Activated naive CD8-positive, alpha-beta T cell treated with anti-CD3 and anti-CD28 coated beads, Interleukin-2, amount 50 U/mL, for 24 hours (primary cell): Measurements from ENCODE around the gene MDK.

Experiments used
- ATAC-seq: fragments of 150-1000 bp; cut with Tn5 transposase; one replicate; pipeline ENCODE4 v1.10.0; 2021
- DNase-seq: peaks from one replicate; pipeline ENCODE4 v3.0.0; 2021
- H3K27ac Mint-ChIP-seq: one replicate; pipeline ENCODE4 v1.8.0; 2021; ENCODE audit warnings: mild to moderate bottlenecking, mixed read lengths
- H3K27me3 Mint-ChIP-seq: one replicate; pipeline ENCODE4 v1.8.0; 2021; ENCODE audit warnings: mixed read lengths
- H3K36me3 Mint-ChIP-seq: one replicate; pipeline ENCODE4 v1.8.0; 2021; ENCODE audit warnings: low read depth, mixed read lengths
- H3K4me1 Mint-ChIP-seq: one replicate; pipeline ENCODE4 v1.8.0; 2021; ENCODE audit warnings: mixed read lengths
- H3K4me3 Mint-ChIP-seq: one replicate; pipeline ENCODE4 v1.8.0; 2021; ENCODE audit warnings: mild to moderate bottlenecking, moderate library complexity, mixed read lengths
- H3K9me3 Mint-ChIP-seq: one replicate; pipeline ENCODE4 v1.8.0; 2021; ENCODE audit warnings: mixed read lengths

Gene MDK

DNA sequence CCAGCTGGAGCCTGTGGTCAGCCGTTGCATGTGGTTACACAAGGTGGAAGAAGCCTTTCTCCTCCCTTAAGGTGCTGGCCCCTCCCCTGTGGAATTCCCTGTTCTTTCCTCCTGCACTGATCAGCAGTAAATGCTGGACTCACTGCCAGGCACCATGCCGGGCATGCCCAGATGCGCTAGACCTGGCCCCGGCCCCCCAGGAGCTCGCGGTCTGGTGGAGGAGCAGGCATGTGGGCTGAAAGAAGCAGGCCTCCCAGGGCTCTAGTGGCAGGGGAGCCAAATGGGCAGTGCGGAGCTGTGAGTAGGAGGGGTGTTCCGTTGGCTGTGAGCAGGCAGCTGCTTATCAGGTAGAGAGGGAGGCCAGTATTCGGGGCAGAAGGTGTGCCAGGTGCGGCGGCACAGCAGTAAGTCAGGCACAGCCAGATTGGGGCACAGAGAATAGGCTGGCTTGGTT lies 24.0 kb upstream of the MDK start:
- no peak for ATAC-seq
- no peak for DNase-seq
- Mint-ChIP-seq H3K27me3 (no peaks in the 10 kb centered on the region), H3K36me3 (no peaks in the 10 kb centered on the region), H3K27ac (peak overlapping the region; percentile 46), H3K4me3 (no peak overlapping the region), H3K4me1 (peaks cover 74% of the 10 kb centered on the region), H3K9me3 (no peaks in the 10 kb centered on the region)

DNA sequence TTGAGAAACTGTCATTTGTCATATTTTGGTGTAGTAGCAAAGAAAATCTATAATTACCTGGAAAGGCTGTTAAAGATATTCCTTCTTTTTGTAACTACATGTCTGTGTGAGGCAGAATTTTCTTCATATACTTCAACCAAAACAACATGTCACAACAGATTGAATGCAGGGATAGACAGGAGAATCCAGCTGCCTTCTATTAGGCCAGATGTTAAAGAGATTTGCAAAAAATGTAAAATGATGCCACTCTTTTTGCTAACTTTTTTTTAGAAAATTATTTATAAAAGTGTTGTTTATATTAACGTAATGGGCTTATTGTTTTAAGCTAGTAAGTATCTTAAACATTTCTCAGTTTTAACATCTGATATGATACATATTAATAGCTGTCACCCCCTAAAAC lies 21.5 kb upstream of the MDK start:
- peaks cover 65% of the 10 kb centered on the region for H3K4me1 Mint-ChIP-seq
- H3K9me3 Mint-ChIP-seq, result no peaks in the 10 kb centered on the region
- H3K4me3 Mint-ChIP-seq, result no peak overlapping the region
- H3K27me3 Mint-ChIP-seq, result no peaks in the 10 kb centered on the region
- ATAC-seq (no peak), DNase-seq (no peak)
- H3K36me3 Mint-ChIP-seq, result no peaks in the 10 kb centered on the region
- no peak overlapping the region for H3K27ac Mint-ChIP-seq

DNA sequence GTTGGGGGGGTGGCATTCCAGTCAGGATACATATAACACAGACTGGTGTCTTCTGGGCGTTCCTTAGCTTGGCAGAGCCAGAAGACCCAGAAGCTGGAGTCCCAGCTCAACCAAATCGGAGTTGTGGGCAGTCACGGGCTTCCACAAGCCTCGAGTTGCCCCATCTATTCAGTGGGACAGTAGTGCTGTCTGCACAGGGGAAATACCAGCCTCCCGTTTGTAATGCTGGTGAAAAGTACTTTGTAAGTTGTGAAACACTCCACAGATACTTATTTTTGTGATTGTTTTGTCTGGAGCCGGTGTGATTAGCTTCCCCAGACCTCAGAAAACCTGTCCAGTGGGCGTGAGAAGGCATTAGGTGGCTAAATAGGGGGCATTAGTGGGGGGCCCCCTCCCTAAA lies 20.6 kb upstream of the MDK start:
- Mint-ChIP-seq H3K4me3 (peak overlapping the region; percentile 59), H3K4me1 (peaks cover 65% of the 10 kb centered on the region), H3K9me3 (no peaks in the 10 kb centered on the region), H3K36me3 (no peaks in the 10 kb centered on the region), H3K27me3 (no peaks in the 10 kb centered on the region), H3K27ac (peak overlapping the region; percentile 88)
- DNase-seq, result no peak
- no peak for ATAC-seq

DNA sequence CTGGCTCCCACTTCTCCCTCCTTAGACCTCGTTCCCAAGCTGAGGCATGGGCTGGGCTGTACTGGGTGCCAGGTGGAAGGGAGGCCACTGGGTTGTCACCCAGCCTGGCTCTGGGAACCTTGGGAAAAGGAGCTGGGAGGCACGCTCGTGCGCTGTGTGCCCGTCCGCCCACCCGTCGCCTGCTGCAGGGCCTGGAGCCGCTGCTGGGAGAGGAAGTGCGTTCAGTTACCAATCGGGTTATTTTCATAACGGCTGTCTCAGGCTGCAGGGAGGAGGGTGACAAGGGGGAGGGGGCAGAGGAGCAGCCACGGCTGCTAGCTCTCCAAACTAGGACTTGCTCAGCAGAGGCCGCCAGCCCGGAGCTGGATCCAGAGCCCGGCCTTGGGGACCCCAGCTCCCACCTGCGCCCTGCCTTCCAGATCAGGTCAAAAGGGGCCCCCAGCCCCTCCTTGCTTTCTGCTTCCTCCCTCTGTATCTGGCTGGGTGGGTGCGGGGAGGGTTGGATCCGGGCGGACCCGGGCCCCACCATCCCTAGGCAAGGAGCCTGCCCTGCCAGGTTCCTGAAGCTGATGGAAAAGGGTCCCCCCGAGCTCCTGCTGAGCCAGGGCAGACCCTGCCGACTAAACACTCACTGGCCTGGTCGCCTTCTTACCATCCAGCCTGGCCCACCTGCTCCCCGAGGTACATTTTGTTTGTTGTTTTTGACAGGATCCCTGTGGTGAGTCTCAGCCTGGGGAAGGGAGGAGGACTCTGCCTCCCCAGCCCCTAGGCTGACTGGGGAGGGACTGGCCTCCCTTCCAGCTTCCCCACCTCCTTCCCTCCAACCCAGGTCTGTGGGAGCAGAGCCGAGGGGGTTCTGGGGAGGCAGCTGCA lies 19.9 kb upstream of the MDK start:
- Mint-ChIP-seq H3K4me3 (peak overlapping the region; percentile 59), H3K27ac (peak overlapping the region; percentile 88), H3K9me3 (no peaks in the 10 kb centered on the region), H3K36me3 (no peaks in the 10 kb centered on the region), H3K4me1 (peaks cover 61% of the 10 kb centered on the region), H3K27me3 (no peaks in the 10 kb centered on the region)
- DNase-seq (peak; percentile 70), ATAC-seq (peak; percentile 82)

DNA sequence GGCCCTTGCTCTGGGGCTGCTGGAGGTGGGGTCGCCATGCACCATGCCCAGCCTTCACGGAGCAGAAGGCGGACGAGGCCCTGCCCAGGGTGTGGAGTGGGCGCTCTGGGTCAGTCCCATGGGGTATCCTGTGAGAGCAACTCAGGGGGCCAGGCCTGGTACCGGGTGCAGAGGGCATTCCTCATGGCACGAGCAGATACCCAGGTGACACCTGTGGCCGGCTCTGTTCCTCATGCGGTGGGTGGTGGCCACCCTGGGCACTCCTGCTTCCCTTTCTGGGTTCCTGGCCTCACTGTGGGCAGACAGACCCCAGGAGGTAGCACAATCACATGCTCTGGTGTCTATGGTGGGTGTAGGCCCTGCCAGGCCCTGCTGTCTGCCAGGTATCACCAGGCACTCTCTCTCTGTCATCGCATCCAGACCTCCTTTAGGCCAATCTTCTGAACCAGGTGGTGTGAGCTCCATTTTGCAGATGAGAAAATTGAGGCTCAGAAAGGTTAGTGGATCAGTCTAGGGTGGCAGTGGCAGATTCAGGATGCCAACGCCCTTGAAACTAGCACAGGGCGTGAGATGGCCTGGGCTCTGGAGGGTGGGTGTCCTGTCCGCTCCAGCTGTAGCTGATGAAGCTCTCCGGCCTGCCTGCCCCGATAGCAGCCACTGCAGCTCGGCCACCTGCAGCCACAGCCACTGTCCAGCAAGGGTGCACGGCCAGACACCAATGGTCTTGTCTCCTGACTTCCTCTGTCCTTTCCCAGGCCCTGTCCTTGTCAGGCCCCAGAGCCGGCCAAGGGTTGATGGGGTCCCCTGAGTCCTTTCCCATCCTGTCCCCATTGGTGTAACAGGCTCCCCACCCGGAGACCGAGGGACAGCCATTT lies 19.1 kb upstream of the MDK start:
- Mint-ChIP-seq H3K36me3 (no peaks in the 10 kb centered on the region), H3K27ac (peak overlapping the region; percentile 76), H3K27me3 (no peaks in the 10 kb centered on the region), H3K9me3 (no peaks in the 10 kb centered on the region), H3K4me1 (peaks cover 59% of the 10 kb centered on the region), H3K4me3 (peak overlapping the region; percentile 34)
- no peak for ATAC-seq
- DNase-seq, result no peak

DNA sequence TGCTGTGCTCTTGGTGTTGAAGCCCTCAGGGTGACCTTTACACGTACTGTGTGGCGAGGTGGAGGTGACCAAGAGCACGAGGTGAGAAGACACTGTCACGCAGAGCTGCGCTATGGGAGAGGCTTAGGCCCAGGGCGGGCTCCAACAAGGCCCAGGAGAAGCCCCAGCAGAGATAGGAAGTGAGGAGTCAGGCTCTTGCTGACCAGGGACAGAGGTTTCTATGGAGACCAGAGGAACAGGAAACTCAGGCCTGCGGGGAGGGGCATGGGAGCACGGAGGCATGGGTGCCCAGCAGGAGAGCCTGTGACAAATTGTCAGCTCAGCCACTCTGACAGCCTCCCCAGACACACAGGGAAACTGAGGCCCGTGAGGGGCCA lies 18.4 kb upstream of the MDK start:
- DNase-seq (no peak), ATAC-seq (no peak)
- Mint-ChIP-seq H3K27ac (peak overlapping the region; percentile 76), H3K9me3 (no peaks in the 10 kb centered on the region), H3K4me3 (no peak overlapping the region), H3K27me3 (no peaks in the 10 kb centered on the region), H3K36me3 (no peaks in the 10 kb centered on the region), H3K4me1 (peaks cover 54% of the 10 kb centered on the region)

DNA sequence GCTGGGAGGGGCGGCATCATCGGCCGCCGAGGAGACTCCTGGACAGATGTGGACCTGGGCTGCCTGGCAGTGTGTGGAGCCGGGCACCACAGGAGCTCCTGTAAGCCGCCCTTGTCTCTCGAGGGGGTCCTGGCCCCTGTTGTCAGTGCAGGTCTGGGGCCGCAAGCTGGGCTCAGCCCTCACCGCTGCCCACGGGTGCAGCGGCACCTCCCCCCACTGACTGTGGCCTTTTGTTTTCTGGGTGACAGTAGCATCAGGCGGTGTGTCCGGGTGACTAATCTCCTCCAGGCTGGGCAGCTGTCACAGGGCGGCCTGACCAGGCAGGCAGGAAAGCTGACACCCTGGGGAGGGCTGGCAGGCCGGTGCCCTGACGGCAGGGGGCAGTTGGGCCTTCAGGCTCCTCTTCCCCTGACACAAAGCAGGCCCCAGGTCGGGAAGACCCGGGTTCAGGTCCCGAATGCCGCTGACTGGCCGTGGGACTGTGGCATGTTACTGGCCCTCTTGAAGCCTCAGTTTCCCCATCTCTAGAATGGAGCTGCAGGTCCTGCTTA lies 17.9 kb upstream of the MDK start:
- H3K27ac Mint-ChIP-seq, result no peak overlapping the region
- no peaks in the 10 kb centered on the region for H3K9me3 Mint-ChIP-seq
- H3K4me1 Mint-ChIP-seq, result peaks cover 51% of the 10 kb centered on the region
- ATAC-seq (no peak), DNase-seq (no peak)
- no peaks in the 10 kb centered on the region for H3K36me3 Mint-ChIP-seq
- H3K4me3 Mint-ChIP-seq, result no peak overlapping the region
- no peaks in the 10 kb centered on the region for H3K27me3 Mint-ChIP-seq

DNA sequence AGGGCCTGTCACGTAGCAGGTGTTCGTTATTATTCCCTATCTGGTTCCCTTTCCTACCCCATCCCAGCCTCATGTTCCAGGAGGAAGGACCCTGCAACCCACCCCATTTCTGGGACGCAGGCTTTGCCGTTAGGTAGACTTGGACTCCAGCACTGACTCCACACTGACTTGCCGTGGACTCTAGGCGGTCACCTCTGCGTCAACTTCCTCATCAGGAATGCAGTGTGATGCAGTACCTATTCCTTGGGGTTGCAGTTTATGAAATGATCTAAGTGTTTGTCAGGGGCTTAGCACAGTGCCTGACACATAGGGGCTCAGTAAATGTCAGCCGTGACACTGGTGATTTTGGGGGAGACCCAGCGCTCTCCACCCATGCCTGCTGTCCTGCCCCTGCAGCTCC lies 17.4 kb upstream of the MDK start:
- Mint-ChIP-seq H3K9me3 (no peaks in the 10 kb centered on the region), H3K4me1 (peaks cover 48% of the 10 kb centered on the region), H3K27me3 (no peaks in the 10 kb centered on the region), H3K27ac (peak overlapping the region; percentile 72), H3K36me3 (no peaks in the 10 kb centered on the region), H3K4me3 (no peak overlapping the region)
- DNase-seq (no peak), ATAC-seq (no peak)

DNA sequence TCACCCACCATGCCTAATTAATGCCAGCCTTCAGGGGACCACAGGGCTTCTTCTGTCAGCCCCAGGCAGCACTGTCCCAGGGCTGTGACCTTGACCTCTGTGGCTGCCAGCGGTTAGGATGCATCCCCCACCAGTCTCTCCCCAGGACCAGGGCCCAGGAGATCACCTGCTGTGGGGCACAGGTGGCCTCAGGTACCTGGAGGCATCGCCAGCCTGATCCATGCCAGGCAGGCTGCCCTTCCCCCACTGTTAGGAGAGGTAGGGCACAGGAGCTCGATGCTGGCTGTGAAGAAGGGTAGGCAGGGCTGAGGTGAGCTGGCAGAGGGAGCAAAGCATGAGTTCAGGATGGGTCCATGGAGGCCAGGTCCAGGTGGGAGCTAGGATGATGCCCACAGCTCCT lies 16.7 kb upstream of the MDK start:
- H3K27ac Mint-ChIP-seq, result no peak overlapping the region
- DNase-seq (no peak), ATAC-seq (no peak)
- no peaks in the 10 kb centered on the region for H3K27me3 Mint-ChIP-seq
- no peaks in the 10 kb centered on the region for H3K36me3 Mint-ChIP-seq
- peaks cover 49% of the 10 kb centered on the region for H3K4me1 Mint-ChIP-seq
- H3K4me3 Mint-ChIP-seq, result no peak overlapping the region
- no peaks in the 10 kb centered on the region for H3K9me3 Mint-ChIP-seq

DNA sequence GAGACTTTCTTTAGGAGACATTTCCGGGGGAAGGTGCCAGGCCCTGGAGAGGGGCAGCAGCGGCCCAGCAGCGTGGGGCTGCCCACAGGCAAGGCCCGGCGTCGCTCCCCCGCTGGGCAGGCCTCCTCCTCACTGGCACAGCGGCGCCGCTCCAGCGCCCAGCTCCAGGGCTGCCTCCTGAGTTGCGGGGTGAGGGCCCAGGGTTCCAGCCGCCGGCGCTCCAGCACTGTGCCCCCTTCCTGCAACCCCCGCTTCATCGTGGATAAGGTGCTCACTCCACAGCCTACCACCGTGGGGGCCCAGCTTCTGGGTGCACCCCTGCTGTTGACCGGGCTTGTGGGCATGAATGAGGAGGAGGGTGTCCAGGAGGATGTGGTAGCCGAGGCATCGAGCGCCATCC lies 15.2 kb upstream of the MDK start:
- Mint-ChIP-seq H3K36me3 (peaks cover 3% of the 10 kb centered on the region), H3K27me3 (no peaks in the 10 kb centered on the region), H3K9me3 (no peaks in the 10 kb centered on the region), H3K4me3 (no peak overlapping the region), H3K27ac (no peak overlapping the region), H3K4me1 (peaks cover 40% of the 10 kb centered on the region)
- ATAC-seq (no peak), DNase-seq (no peak)

DNA sequence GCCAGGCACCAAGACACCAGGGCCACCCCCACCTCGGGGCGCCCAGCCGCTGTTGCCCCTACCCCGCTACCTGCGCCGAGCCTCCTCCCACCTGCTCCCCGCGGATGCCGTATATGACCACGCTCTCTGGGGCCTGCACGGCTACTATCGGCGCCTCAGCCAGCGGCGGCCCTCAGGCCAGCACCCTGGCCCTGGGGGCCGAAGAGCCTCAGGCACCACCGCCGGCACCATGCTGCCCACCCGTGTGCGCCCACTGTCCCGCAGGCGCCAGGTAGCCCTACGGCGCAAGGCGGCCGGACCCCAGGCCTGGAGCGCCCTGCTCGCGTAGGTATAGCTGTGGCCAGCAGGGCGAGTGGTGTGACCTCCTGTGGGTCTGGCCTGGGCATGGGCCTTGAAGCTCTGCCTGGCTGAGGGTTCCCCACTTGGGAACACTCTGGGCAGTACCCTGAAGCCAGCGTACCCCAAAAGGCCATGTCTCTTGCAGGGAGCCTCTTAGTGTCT lies 14.8 kb upstream of the MDK start:
- H3K4me3 Mint-ChIP-seq, result no peak overlapping the region
- ATAC-seq, result no peak
- H3K27ac Mint-ChIP-seq, result no peak overlapping the region
- no peaks in the 10 kb centered on the region for H3K27me3 Mint-ChIP-seq
- peaks cover 36% of the 10 kb centered on the region for H3K4me1 Mint-ChIP-seq
- H3K9me3 Mint-ChIP-seq, result no peaks in the 10 kb centered on the region
- H3K36me3 Mint-ChIP-seq, result peaks cover 5% of the 10 kb centered on the region
- DNase-seq, result no peak

DNA sequence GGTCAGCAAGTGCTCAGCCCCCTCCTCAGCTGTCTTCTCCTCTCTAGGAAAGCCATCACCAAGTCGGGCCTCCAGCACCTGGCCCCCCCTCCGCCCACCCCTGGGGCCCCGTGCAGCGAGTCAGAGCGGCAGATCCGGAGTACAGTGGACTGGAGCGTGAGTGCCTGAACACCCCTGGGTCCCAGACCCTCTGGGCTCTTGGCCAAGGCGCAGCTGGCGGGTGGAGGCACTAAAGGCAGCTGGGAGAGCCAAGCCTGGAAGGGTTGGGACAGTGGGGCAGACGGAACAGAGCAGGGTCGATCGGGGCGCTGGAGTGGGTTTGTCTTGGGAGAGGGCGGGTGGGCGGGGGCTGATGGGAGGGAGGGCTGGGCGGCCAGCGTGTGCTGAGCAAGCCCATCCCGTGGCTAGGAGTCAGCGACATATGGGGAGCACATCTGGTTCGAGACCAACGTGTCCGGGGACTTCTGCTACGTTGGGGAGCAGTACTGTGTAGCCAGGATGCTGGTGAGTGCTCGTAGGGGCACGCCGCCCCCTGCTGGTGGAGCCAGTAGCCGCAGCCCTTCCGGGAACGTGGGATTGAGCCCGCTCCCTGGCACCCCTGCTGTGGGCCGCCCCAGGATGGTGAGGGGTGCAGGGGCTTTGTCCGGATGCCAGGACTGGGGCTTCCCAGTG lies 14.1 kb upstream of the MDK start:
- H3K9me3 Mint-ChIP-seq, result no peaks in the 10 kb centered on the region
- DNase-seq, result peak; percentile 87

DNA sequence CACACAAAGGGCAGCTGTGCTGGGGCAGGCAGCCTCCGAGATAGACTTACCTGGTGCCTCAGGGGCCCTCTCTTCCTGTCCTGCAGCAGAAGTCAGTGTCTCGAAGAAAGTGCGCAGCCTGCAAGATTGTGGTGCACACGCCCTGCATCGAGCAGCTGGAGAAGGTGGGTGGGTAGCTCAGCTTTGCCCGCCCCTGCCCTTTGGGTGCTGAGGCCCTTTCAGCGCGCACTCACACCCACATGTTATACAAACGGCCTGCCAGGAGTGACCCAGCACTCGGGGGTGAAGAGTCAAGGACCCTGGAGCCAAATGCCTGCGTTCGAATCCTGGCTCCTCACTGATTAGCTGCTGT lies 13.6 kb upstream of the MDK start:
- H3K36me3 Mint-ChIP-seq, result peaks cover 5% of the 10 kb centered on the region
- DNase-seq, result no peak
- H3K27ac Mint-ChIP-seq, result no peak overlapping the region
- H3K4me3 Mint-ChIP-seq, result no peak overlapping the region
- H3K27me3 Mint-ChIP-seq, result no peaks in the 10 kb centered on the region
- ATAC-seq, result no peak
- H3K4me1 Mint-ChIP-seq, result peaks cover 27% of the 10 kb centered on the region
- no peaks in the 10 kb centered on the region for H3K9me3 Mint-ChIP-seq

More for the DNA sequence above, 14.1 kb upstream of the MDK start:
- no peaks in the 10 kb centered on the region for H3K27me3 Mint-ChIP-seq
- peaks cover 5% of the 10 kb centered on the region for H3K36me3 Mint-ChIP-seq
- peak; percentile 83 for ATAC-seq
- no peak overlapping the region for H3K4me3 Mint-ChIP-seq
- peaks cover 32% of the 10 kb centered on the region for H3K4me1 Mint-ChIP-seq
- no peak overlapping the region for H3K27ac Mint-ChIP-seq

DNA sequence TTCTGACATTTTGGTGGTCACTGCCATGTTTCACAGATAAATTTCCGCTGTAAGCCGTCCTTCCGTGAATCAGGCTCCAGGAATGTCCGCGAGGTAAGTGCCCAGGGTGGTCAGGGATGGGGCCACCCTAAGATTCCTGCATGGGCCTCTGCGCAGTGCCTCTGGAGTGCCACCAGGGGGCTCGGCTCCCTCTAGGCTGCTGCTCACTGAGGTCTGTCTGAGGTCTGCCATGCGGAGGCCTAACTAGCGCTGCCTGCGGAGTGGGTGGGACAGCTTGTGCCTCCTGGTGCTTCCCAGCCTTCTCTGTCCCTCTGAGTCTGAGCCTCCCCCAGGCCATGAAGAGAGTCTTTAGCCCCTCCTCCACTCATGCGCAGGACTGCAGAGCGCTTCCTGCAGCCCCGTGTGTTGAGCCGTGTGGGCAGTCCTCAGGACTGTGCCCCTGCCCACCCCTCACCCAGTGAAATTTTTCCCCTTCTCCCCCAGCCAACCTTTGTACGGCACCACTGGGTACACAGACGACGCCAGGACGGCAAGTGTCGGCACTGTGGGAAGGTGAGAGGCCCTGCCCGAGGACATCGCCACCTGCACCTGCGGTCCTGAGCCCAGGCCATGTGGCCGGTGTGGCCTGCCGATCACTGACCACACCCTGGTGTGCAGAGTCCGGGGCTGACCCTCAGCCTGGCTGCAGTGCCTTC lies 11.9 kb upstream of the MDK start:
- Mint-ChIP-seq H3K4me1 (peaks cover 15% of the 10 kb centered on the region), H3K4me3 (no peak overlapping the region), H3K9me3 (no peaks in the 10 kb centered on the region), H3K27ac (peak overlapping the region; percentile 50), H3K27me3 (no peaks in the 10 kb centered on the region), H3K36me3 (peaks cover 7% of the 10 kb centered on the region)
- peak; percentile 60 for ATAC-seq
- DNase-seq, result peak; percentile 75
